Neural cell (in vitro differentiated cells): ENCODE measurements around the gene CIT. TPM values are rescaled to one million over a fixed set of nuclear protein-coding genes. Genes with fewer than 3 reads are reported as not detected.

Experiments used
- H2AFZ ChIP-seq: fragments of 200-600, 300-800 bp; sonication (generic), shearing (Covaris generic); 2 replicates; pipeline ENCODE4 v1.6.0; 2014; ENCODE audit warnings: low read depth, mild to moderate bottlenecking, antibody characterized with exemption, low read length, moderate library complexity
- H3F3A ChIP-seq: fragments of 200-600 bp; shearing (Covaris generic); 2 replicates; pipeline ENCODE4 v1.6.1; 2016; ENCODE audit warnings: mild to moderate bottlenecking, moderate library complexity, mixed read lengths, antibody characterized with exemption, low read length; ENCODE audit not compliant: insufficient read depth, poor library complexity, severe bottlenecking
- H3K27ac ChIP-seq: fragments of 200-600, 300-800 bp; sonication (generic), shearing (Covaris generic); 2 replicates; pipeline ENCODE4 v1.5.1; 2014; ENCODE audit warnings: mild to moderate bottlenecking, low read length, moderate library complexity
- H3K27me3 ChIP-seq: fragments of 300-800, 200-600 bp; sonication (generic), shearing (Covaris generic); 2 replicates; pipeline ENCODE4 v1.6.0; 2014; ENCODE audit warnings: mild to moderate bottlenecking, low read depth, low read length, moderate library complexity; ENCODE audit not compliant: insufficient read depth
- H3K36me3 ChIP-seq: fragments of 300-800, 200-600 bp; sonication (generic), shearing (Covaris generic); 2 replicates; pipeline ENCODE4 v1.5.1; 2014; ENCODE audit warnings: mild to moderate bottlenecking, antibody characterized with exemption, low read length, moderate library complexity; ENCODE audit not compliant: insufficient read depth
- H3K4me2 ChIP-seq: fragments of 300-800, 200-600 bp; sonication (generic), shearing (Covaris generic); 2 replicates; pipeline ENCODE4 v1.6.0; 2014; ENCODE audit warnings: mild to moderate bottlenecking, low read length
- H3K4me3 ChIP-seq: fragments of 300-800, 200-600 bp; sonication (generic), shearing (Covaris generic); 2 replicates; pipeline ENCODE4 v1.5.1; 2014; ENCODE audit warnings: mild to moderate bottlenecking, low read length, moderate library complexity
- H3K79me2 ChIP-seq: fragments of 200-600 bp; shearing (Covaris generic); replicated peaks from 2 replicates; pipeline ENCODE4 v1.6.0; 2014; ENCODE audit warnings: mild to moderate bottlenecking, low read length, moderate library complexity; ENCODE audit not compliant: insufficient read depth
- H3K9ac ChIP-seq: fragments of 300-800, 200-600 bp; sonication (generic), shearing (Covaris generic); 2 replicates; pipeline ENCODE4 v1.6.1; 2016; ENCODE audit warnings: mild to moderate bottlenecking, low read length, mixed read lengths
- H3K9me2 ChIP-seq: fragments of 200-600 bp; shearing (Covaris generic); 2 replicates; pipeline ENCODE4 v1.6.1; 2016; ENCODE audit warnings: mild to moderate bottlenecking, low read length, mixed read lengths; ENCODE audit not compliant: insufficient read depth
- H3K9me3 ChIP-seq: fragments of 200-600, 300-800 bp; sonication (generic), shearing (Covaris generic); 2 replicates; pipeline ENCODE4 v1.6.1; 2016; ENCODE audit warnings: mild to moderate bottlenecking, mixed run types, low read length, moderate library complexity, mixed read lengths
- H4K20me1 ChIP-seq: fragments of 200-600 bp; shearing (Covaris generic); 2 replicates; pipeline ENCODE4 v1.6.1; 2016; ENCODE audit warnings: mild to moderate bottlenecking, mixed run types; ENCODE audit not compliant: insufficient read depth
- EP300 ChIP-seq: fragments of 450-650 bp; conservative IDR thresholded peaks from 2 replicates; pipeline ENCODE4 v1.6.1; 2014; ENCODE audit warnings: antibody characterized with exemption, mild to moderate bottlenecking, moderate library complexity; ENCODE audit not compliant: poor library complexity, severe bottlenecking
- EZH2 ChIP-seq: fragments of 200-600, 300-800 bp; shearing (Covaris generic), sonication (generic); IDR thresholded peaks from 2 replicates; pipeline ENCODE4 v1.6.1; 2014; ENCODE audit warnings: antibody characterized with exemption, low read length, borderline replicate concordance, mild to moderate bottlenecking; ENCODE audit not compliant: insufficient read depth, poor library complexity, severe bottlenecking
- MXI1 ChIP-seq: fragments of 450-650 bp; conservative IDR thresholded peaks from 2 replicates; pipeline ENCODE4 v1.6.1; 2014; ENCODE audit warnings: antibody characterized with exemption, mild to moderate bottlenecking; ENCODE audit not compliant: poor library complexity, severe bottlenecking
- POLR2AphosphoS5 ChIP-seq: IDR thresholded peaks from 2 replicates; pipeline ENCODE4 v1.6.1; 2012
- RAD21 ChIP-seq: fragments of 450-650 bp; conservative IDR thresholded peaks from 2 replicates; pipeline ENCODE4 v1.6.1; 2014; ENCODE audit warnings: antibody characterized with exemption, mild to moderate bottlenecking, moderate library complexity
- REST ChIP-seq: IDR thresholded peaks from 2 replicates; pipeline ENCODE4 v1.6.1; 2012; ENCODE audit warnings: borderline replicate concordance
- SMC3 ChIP-seq: fragments of 450-650 bp; conservative IDR thresholded peaks from 2 replicates; pipeline ENCODE4 v1.6.1; 2014; ENCODE audit warnings: antibody characterized with exemption, mild to moderate bottlenecking, moderate library complexity; ENCODE audit not compliant: poor library complexity
- TAF1 ChIP-seq: IDR thresholded peaks from 2 replicates; pipeline ENCODE4 v1.6.1; 2012; ENCODE audit warnings: low read depth
- polyA plus RNA-seq: library from polyadenylated mRNA; depleted of rRNA; stranded (reverse); fragments of >200 nt; gene quantifications from 2 replicates; pipeline ENCODE4 v1.2.3, GENCODE V29; 2014
- TF ChIP-seq, protein P1 (sequence below): fragments of 450-650 bp; IDR thresholded peaks from 2 replicates; pipeline ENCODE4 v1.5.1; 2014; ENCODE audit warnings: antibody characterized with exemption, mild to moderate bottlenecking, moderate library complexity; ENCODE audit not compliant: poor library complexity, severe bottlenecking

Gene CIT
- polyA plus RNA-seq, 1 donor from 2014 or later, result 3.3 TPM

DNA sequence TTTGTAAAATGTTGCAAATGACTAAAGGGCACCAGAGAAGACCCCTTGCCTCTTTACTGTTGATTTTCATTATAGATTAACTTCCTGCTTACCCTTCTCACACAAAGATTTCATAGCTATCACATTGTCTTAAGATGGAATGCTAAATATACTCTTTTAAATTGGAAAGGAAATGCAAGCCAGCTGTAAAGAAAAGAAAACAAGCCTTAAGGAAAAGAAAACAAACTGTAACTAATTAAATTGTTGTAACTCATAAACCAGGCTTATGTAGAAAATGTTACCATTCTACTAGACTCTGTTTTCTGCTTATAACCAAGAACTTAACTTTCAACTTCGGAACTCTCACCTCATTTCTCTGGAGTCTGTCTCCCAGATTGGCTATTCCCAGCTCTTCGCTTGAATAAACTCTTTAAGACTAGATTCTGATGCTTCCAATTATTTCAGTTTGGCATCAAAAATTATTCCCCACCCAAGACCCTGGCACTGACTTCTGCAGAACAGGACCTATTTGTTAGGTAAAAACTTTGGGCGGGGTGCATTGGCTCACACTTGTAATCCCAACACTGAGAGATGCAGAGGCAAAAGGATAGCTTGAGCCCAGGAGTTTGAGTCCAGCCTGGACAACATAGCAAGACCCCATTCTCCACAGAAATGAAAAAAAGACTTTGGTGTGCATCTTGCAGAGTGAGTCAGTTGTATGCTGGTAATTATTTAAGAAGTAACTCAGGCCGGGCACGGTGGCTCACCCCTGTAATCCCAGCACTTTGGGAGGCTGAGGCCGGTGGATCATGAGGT, 36.6 kb upstream of the CIT start:
- H3K36me3 ChIP-seq, result no peaks in the 10 kb centered on the region
- H3F3A ChIP-seq, result no peaks in the 10 kb centered on the region
- H3K79me2 ChIP-seq, result no peaks in the 10 kb centered on the region
- no peaks in the 10 kb centered on the region for H3K27me3 ChIP-seq
- no peak overlapping the region for H3K4me3 ChIP-seq
- H3K9me2 ChIP-seq, result no peaks in the 10 kb centered on the region
- no peaks in the 10 kb centered on the region for H3K9me3 ChIP-seq
- H3K9ac ChIP-seq, result no peak overlapping the region
- TF ChIP-seq REST (no peak), TAF1 (no peak), MXI1 (no peak), RAD21 (no peak), SMC3 (no peak), EZH2 (no peak), POLR2AphosphoS5 (no peak), EP300 (no peak)
- TF ChIP-seq, protein P1, sequence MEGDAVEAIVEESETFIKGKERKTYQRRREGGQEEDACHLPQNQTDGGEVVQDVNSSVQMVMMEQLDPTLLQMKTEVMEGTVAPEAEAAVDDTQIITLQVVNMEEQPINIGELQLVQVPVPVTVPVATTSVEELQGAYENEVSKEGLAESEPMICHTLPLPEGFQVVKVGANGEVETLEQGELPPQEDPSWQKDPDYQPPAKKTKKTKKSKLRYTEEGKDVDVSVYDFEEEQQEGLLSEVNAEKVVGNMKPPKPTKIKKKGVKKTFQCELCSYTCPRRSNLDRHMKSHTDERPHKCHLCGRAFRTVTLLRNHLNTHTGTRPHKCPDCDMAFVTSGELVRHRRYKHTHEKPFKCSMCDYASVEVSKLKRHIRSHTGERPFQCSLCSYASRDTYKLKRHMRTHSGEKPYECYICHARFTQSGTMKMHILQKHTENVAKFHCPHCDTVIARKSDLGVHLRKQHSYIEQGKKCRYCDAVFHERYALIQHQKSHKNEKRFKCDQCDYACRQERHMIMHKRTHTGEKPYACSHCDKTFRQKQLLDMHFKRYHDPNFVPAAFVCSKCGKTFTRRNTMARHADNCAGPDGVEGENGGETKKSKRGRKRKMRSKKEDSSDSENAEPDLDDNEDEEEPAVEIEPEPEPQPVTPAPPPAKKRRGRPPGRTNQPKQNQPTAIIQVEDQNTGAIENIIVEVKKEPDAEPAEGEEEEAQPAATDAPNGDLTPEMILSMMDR, result no peak
- H4K20me1 ChIP-seq, result no peaks in the 10 kb centered on the region
- no peak overlapping the region for H3K27ac ChIP-seq
- no peak overlapping the region for H2AFZ ChIP-seq
- H3K4me2 ChIP-seq, result no peak overlapping the region

DNA sequence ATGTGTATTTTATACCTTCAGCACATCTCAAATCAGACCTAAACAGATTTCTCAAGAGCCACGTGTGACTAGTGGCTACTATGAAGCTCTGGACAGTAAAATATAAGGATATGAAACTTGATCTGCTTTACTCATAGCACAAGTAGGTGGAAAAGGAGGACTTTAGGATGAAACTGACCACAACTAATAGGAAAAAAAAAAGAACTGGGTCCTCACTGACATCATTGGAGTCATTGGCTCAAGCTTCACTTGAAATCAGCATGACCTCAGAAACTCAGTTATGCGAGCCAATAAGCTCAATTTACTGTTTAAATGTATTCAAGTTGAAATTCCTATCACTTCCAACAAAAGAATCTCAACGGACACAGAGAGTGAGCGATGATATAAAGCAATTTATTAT, 34.1 kb upstream of the CIT start:
- H3K9me3 ChIP-seq, result no peaks in the 10 kb centered on the region
- H2AFZ ChIP-seq, result no peak overlapping the region
- H3K79me2 ChIP-seq, result no peaks in the 10 kb centered on the region
- no peaks in the 10 kb centered on the region for H3K27me3 ChIP-seq
- no peaks in the 10 kb centered on the region for H3K36me3 ChIP-seq
- no peak overlapping the region for H3K27ac ChIP-seq
- TF ChIP-seq SMC3, result no peak
- no peak for TF ChIP-seq RAD21
- TF ChIP-seq POLR2AphosphoS5, result no peak
- TF ChIP-seq EP300, result no peak
- no peak overlapping the region for H3K4me2 ChIP-seq
- no peaks in the 10 kb centered on the region for H3K9me2 ChIP-seq
- H3K9ac ChIP-seq, result no peak overlapping the region
- H4K20me1 ChIP-seq, result no peaks in the 10 kb centered on the region
- H3F3A ChIP-seq, result no peaks in the 10 kb centered on the region
- no peak overlapping the region for H3K4me3 ChIP-seq
